Measurements from ENCODE around the gene CPA4.

The CPA4 gene

GRCh38 chr7:130322615-130323014 lies 29.7 kb downstream of the CPA4 start:
- Histone ChIP-seq H2AFZ (ENCODE audit: low read depth, low read length) (no peak overlapping the region), H3K27ac (ENCODE audit: low read length, poor library complexity, severe bottlenecking) (no peak overlapping the region), H3K4me2 (ENCODE audit: low read length, poor library complexity, severe bottlenecking) (no peak overlapping the region), H3K4ac (ENCODE audit: low read depth in 1 of 2, low read length in 2 of 2) (no peak overlapping the region), H3K4me1 (ENCODE audit: control insufficient read depth, insufficient read depth, low read depth, low read length) (no peaks in the 10 kb centered on the region), H2BK12ac (ENCODE audit: low read length in 2 of 2) (no peak overlapping the region), H4K91ac (ENCODE audit: low read length) (no peak overlapping the region), H2BK15ac (ENCODE audit: low read depth, poor library complexity, severe bottlenecking) (no peak overlapping the region), H3K36me3 (ENCODE audit: control insufficient read depth in 1 of 2, insufficient read depth in 2 of 2, low read depth in 1 of 2, low read length in 2 of 2) (peaks cover 0 to 27% of the 10 kb centered on the region in 2 experiments), H2AK5ac (ENCODE audit: low read length, severe bottlenecking) (no peak overlapping the region), H3K9ac (ENCODE audit: low read length) (no peak overlapping the region), H2BK120ac (ENCODE audit: low read depth, low read length) (no peak overlapping the region), H3K23ac (ENCODE audit: low read length in 2 of 2) (no peak overlapping the region), H3K27me3 (ENCODE audit: control insufficient read depth in 1 of 2, insufficient read depth in 1 of 2, low read length in 2 of 2) (no peaks in the 10 kb centered on the region), H3K18ac (ENCODE audit: low read depth in 1 of 2, low read length in 2 of 2) (no peak overlapping the region), H2BK5ac (ENCODE audit: low read depth, low read length, poor library complexity, severe bottlenecking) (no peak overlapping the region), H3K4me3 (ENCODE audit: insufficient read depth in 1 of 2, low read depth in 1 of 2, low read length in 2 of 2) (no peak overlapping the region), H3K79me1 (replicated peaks; ENCODE audit: low read length, poor library complexity, severe bottlenecking) (no peaks in the 10 kb centered on the region), H4K8ac (ENCODE audit: low read length) (no peak overlapping the region), H3K9me3 (ENCODE audit: control insufficient read depth, low read length) (no peaks in the 10 kb centered on the region), H3K14ac (ENCODE audit: low read length in 2 of 2) (no peak overlapping the region)
- no peak for DNase-seq
- WGBS, result 96% methylated on average over 7 of the region's 7 CpGs

- H3K9ac ChIP-seq (ENCODE audit: low read length), result no peak overlapping the region
- H4K91ac ChIP-seq (ENCODE audit: low read length), result no peak overlapping the region
- H3K79me1 ChIP-seq (replicated peaks; ENCODE audit: low read length, poor library complexity, severe bottlenecking), result no peaks in the 10 kb centered on the region
- no peak overlapping the region for H3K27ac ChIP-seq (ENCODE audit: low read length, poor library complexity, severe bottlenecking)
- no peak overlapping the region for H2BK12ac ChIP-seq (ENCODE audit: low read length in 2 of 2)
- H3K14ac ChIP-seq (ENCODE audit: low read length in 2 of 2), result no peak overlapping the region
- no peak overlapping the region for H2AK5ac ChIP-seq (ENCODE audit: low read length, severe bottlenecking)
- H3K23ac ChIP-seq (ENCODE audit: low read length in 2 of 2), result no peak overlapping the region
- 89% methylated on average over 8 of the region's 10 CpGs for WGBS
- no peak overlapping the region for H3K4me2 ChIP-seq (ENCODE audit: low read length, poor library complexity, severe bottlenecking)
- no peak overlapping the region for H2AFZ ChIP-seq (ENCODE audit: low read depth, low read length)
- peak overlapping the region; percentile 62 for H2BK15ac ChIP-seq (ENCODE audit: low read depth, poor library complexity, severe bottlenecking)
- no peak overlapping the region for H3K4me3 ChIP-seq (ENCODE audit: insufficient read depth in 1 of 2, low read depth in 1 of 2, low read length in 2 of 2)
- H3K4me1 ChIP-seq (ENCODE audit: control insufficient read depth, insufficient read depth, low read depth, low read length), result no peaks in the 10 kb centered on the region
- peaks cover 0 to 27% of the 10 kb centered on the region in 2 experiments for H3K36me3 ChIP-seq (ENCODE audit: control insufficient read depth in 1 of 2, insufficient read depth in 2 of 2, low read depth in 1 of 2, low read length in 2 of 2)
- no peaks in the 10 kb centered on the region for H3K9me3 ChIP-seq (ENCODE audit: control insufficient read depth, low read length)
- no peak overlapping the region for H3K18ac ChIP-seq (ENCODE audit: low read depth in 1 of 2, low read length in 2 of 2)
- H4K8ac ChIP-seq (ENCODE audit: low read length), result no peak overlapping the region
- H3K4ac ChIP-seq (ENCODE audit: low read depth in 1 of 2, low read length in 2 of 2), result no peak overlapping the region
- DNase-seq, result no peak
- H2BK120ac ChIP-seq (ENCODE audit: low read depth, low read length), result no peak overlapping the region
- H3K27me3 ChIP-seq (ENCODE audit: control insufficient read depth in 1 of 2, insufficient read depth in 1 of 2, low read length in 2 of 2), result no peaks in the 10 kb centered on the region
- no peak overlapping the region for H2BK5ac ChIP-seq (ENCODE audit: low read depth, low read length, poor library complexity, severe bottlenecking)
Measured at GRCh38 chr7:130324306-130324943, 31.5 kb downstream of the CPA4 start.

- no peak overlapping the region for H4K91ac ChIP-seq (ENCODE audit: low read length)
- H2AFZ ChIP-seq (ENCODE audit: low read depth, low read length), result no peak overlapping the region
- H3K27ac ChIP-seq (ENCODE audit: low read length, poor library complexity, severe bottlenecking), result no peak overlapping the region
- no peak overlapping the region for H3K4me3 ChIP-seq (ENCODE audit: insufficient read depth in 1 of 2, low read depth in 1 of 2, low read length in 2 of 2)
- no peak overlapping the region for H3K4ac ChIP-seq (ENCODE audit: low read depth in 1 of 2, low read length in 2 of 2)
- no peaks in the 10 kb centered on the region for H3K27me3 ChIP-seq (ENCODE audit: control insufficient read depth in 1 of 2, insufficient read depth in 1 of 2, low read length in 2 of 2)
- no peak overlapping the region for H3K14ac ChIP-seq (ENCODE audit: low read length in 2 of 2)
- H3K23ac ChIP-seq (ENCODE audit: low read length in 2 of 2), result no peak overlapping the region
- no peak overlapping the region for H2BK12ac ChIP-seq (ENCODE audit: low read length in 2 of 2)
- no peak overlapping the region for H2BK120ac ChIP-seq (ENCODE audit: low read depth, low read length)
- H2BK5ac ChIP-seq (ENCODE audit: low read depth, low read length, poor library complexity, severe bottlenecking), result no peak overlapping the region
- H2AK5ac ChIP-seq (ENCODE audit: low read length, severe bottlenecking), result no peak overlapping the region
- no peak overlapping the region for H3K9ac ChIP-seq (ENCODE audit: low read length)
- H4K8ac ChIP-seq (ENCODE audit: low read length), result no peak overlapping the region
- no peaks in the 10 kb centered on the region for H3K79me1 ChIP-seq (replicated peaks; ENCODE audit: low read length, poor library complexity, severe bottlenecking)
- DNase-seq, result no peak
- 79% methylated on average over 2 of the region's 3 CpGs for whole genome bisulfite sequencing
- H3K4me2 ChIP-seq (ENCODE audit: low read length, poor library complexity, severe bottlenecking), result no peak overlapping the region
- no peak overlapping the region for H2BK15ac ChIP-seq (ENCODE audit: low read depth, poor library complexity, severe bottlenecking)
- H3K9me3 ChIP-seq (ENCODE audit: control insufficient read depth, low read length), result no peaks in the 10 kb centered on the region
- no peak overlapping the region for H3K18ac ChIP-seq (ENCODE audit: low read depth in 1 of 2, low read length in 2 of 2)
- H3K36me3 ChIP-seq (ENCODE audit: control insufficient read depth in 1 of 2, insufficient read depth in 2 of 2, low read depth in 1 of 2, low read length in 2 of 2), result peaks cover 0 to under 1% of the 10 kb centered on the region in 2 experiments
- H3K4me1 ChIP-seq (ENCODE audit: control insufficient read depth, insufficient read depth, low read depth, low read length), result no peaks in the 10 kb centered on the region
Measured at GRCh38 chr7:130329681-130330080, 36.7 kb downstream of the CPA4 start.

- H3K14ac ChIP-seq (ENCODE audit: low read length in 2 of 2), result no peak overlapping the region
- no peak overlapping the region for H3K4ac ChIP-seq (ENCODE audit: low read depth in 1 of 2, low read length in 2 of 2)
- no peak overlapping the region for H2BK120ac ChIP-seq (ENCODE audit: low read depth, low read length)
- H3K4me2 ChIP-seq (ENCODE audit: low read length, poor library complexity, severe bottlenecking), result no peak overlapping the region
- WGBS, result 100% methylated on average over 1 of the region's 4 CpGs
- H3K27ac ChIP-seq (ENCODE audit: low read length, poor library complexity, severe bottlenecking), result no peak overlapping the region
- H3K79me1 ChIP-seq (replicated peaks; ENCODE audit: low read length, poor library complexity, severe bottlenecking), result no peaks in the 10 kb centered on the region
- H3K9me3 ChIP-seq (ENCODE audit: control insufficient read depth, low read length), result no peaks in the 10 kb centered on the region
- H3K9ac ChIP-seq (ENCODE audit: low read length), result no peak overlapping the region
- no peak overlapping the region for H3K18ac ChIP-seq (ENCODE audit: low read depth in 1 of 2, low read length in 2 of 2)
- DNase-seq, result no peak
- no peaks in the 10 kb centered on the region for H3K4me1 ChIP-seq (ENCODE audit: control insufficient read depth, insufficient read depth, low read depth, low read length)
- no peaks in the 10 kb centered on the region for H3K36me3 ChIP-seq (ENCODE audit: control insufficient read depth in 1 of 2, insufficient read depth in 2 of 2, low read depth in 1 of 2, low read length in 2 of 2)
- no peak overlapping the region for H3K4me3 ChIP-seq (ENCODE audit: insufficient read depth in 1 of 2, low read depth in 1 of 2, low read length in 2 of 2)
- no peaks in the 10 kb centered on the region for H3K27me3 ChIP-seq (ENCODE audit: control insufficient read depth in 1 of 2, insufficient read depth in 1 of 2, low read length in 2 of 2)
- no peak overlapping the region for H2AFZ ChIP-seq (ENCODE audit: low read depth, low read length)
- H2BK15ac ChIP-seq (ENCODE audit: low read depth, poor library complexity, severe bottlenecking), result no peak overlapping the region
- no peak overlapping the region for H2BK12ac ChIP-seq (ENCODE audit: low read length in 2 of 2)
- no peak overlapping the region for H2AK5ac ChIP-seq (ENCODE audit: low read length, severe bottlenecking)
- H2BK5ac ChIP-seq (ENCODE audit: low read depth, low read length, poor library complexity, severe bottlenecking), result no peak overlapping the region
- no peak overlapping the region for H4K8ac ChIP-seq (ENCODE audit: low read length)
- H3K23ac ChIP-seq (ENCODE audit: low read length in 2 of 2), result no peak overlapping the region
- no peak overlapping the region for H4K91ac ChIP-seq (ENCODE audit: low read length)
Measured at GRCh38 chr7:130332259-130333053, 39.5 kb downstream of the CPA4 start.

Measured in mesenchymal stem cell (in vitro differentiated cells and primary cell).